Epithelial cell of prostate (primary cell): ENCODE data around the gene WDFY1.

Source experiments
- DNase-seq: peaks from one replicate; pipeline ENCODE4 v3.0.0-alpha.2; 2011; ENCODE audit warnings: low read depth, low spot score
- H3K27ac ChIP-seq: fragments of 450-650 bp; 2 replicates; pipeline ENCODE4 v1.5.1; 2017; ENCODE audit warnings: mild to moderate bottlenecking

Gene WDFY1

GRCh38 chr2:223828314-223828713 lies 116.8 kb downstream of the WDFY1 start:
- no peak for DNase-seq
- no peak overlapping the region for H3K27ac ChIP-seq

GRCh38 chr2:223826995-223827394 lies 118.1 kb downstream of the WDFY1 start:
- no peak for DNase-seq
- H3K27ac ChIP-seq = no peak overlapping the region
